Prostate gland (tissue), 2 donors: ENCODE results near the gene SP6.

Source experiments
- CTCF ChIP-seq, 4 experiments: fragments of 200-600 bp in 2 of 4; fragments of 450-650 bp in 2 of 4; sonication (generic) in 2 of 4; IDR thresholded peaks; 1 replicate in 3 of 4; 2 replicates in 1 of 4; pipeline ENCODE4 v1.5.1; 2016 to 2019; ENCODE audit warnings: antibody characterized with exemption in 4 of 4, mild to moderate bottlenecking in 2 of 4, moderate library complexity in 2 of 4
- POLR2A ChIP-seq: fragments of 450-650 bp; IDR thresholded peaks from one replicate; pipeline ENCODE4 v1.6.1; 2016; ENCODE audit warnings: antibody characterized with exemption, mild to moderate bottlenecking
- POLR2AphosphoS5 ChIP-seq: sonication (generic); formaldehyde crosslinking; IDR thresholded peaks from one replicate; pipeline ENCODE4 v1.6.1; 2017; ENCODE audit warnings: antibody characterized with exemption

DNA sequence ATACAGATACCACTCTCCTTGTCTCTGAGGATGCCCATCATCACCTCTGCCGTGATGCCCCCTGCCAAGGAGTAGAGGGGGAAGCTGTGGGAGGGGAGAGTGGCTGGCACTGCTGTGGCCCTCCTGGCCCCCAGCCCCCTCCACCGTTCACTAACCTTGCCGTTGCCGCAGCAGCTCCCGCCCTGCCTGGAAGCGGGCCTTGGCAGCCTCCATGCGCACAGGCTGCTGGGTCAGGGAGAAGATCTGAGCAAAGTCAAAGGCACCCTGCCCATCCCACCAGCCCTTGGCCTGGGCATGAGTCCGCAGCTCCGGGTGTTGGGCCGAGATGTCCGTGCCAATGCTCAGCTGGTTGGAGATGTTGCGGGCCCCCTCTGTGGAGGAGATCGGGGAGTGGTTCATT is 12.3 kb downstream of the SP6 start:
- TF ChIP-seq CTCF (IDR thresholded peaks at IDR 0.05) (no peak), POLR2A (no peak), POLR2AphosphoS5 (no peak)
